Measurements from ENCODE around the gene DHRS3.

DHRS3 gene

GRCh38 chr1:12615159-12615864, 2.7 kb downstream of the DHRS3 start:
- Histone ChIP-seq H3K9ac (ENCODE audit: low read depth, low read length) (peak overlapping the region; percentile 45; the same call in 1 of the 2 replicates), H3K27me3 (ENCODE audit: insufficient read depth, low read length) (peaks cover 20% of the 10 kb centered on the region), H3K9me3 (ENCODE audit: insufficient read depth, low read depth, low read length) (no peaks in the 10 kb centered on the region), H3K27ac (ENCODE audit: low read length) (peak overlapping the region; percentile 9), H3K4me1 (ENCODE audit: insufficient read depth, low read length) (peaks cover 19% of the 10 kb centered on the region), H3K4me3 (ENCODE audit: low read length) (peak overlapping the region; percentile 84), H3K36me3 (ENCODE audit: insufficient read depth, low read depth, low read length) (peaks cover 20% of the 10 kb centered on the region)

GRCh38 chr1:12614402-12615158, 3.4 kb downstream of the DHRS3 start:
- Histone ChIP-seq H3K9ac (ENCODE audit: low read depth, low read length) (peak overlapping the region; percentile 45; the same call in 1 of the 2 replicates), H3K4me3 (ENCODE audit: low read length) (peak overlapping the region; percentile 84), H3K27ac (ENCODE audit: low read length) (no peak overlapping the region), H3K27me3 (ENCODE audit: insufficient read depth, low read length) (peaks cover 19% of the 10 kb centered on the region), H3K9me3 (ENCODE audit: insufficient read depth, low read depth, low read length) (no peaks in the 10 kb centered on the region), H3K4me1 (ENCODE audit: insufficient read depth, low read length) (peaks cover 14% of the 10 kb centered on the region; the same call in 1 of the 2 replicates), H3K36me3 (ENCODE audit: insufficient read depth, low read depth, low read length) (peaks cover 22% of the 10 kb centered on the region)

GRCh38 chr1:12613180-12613579, 4.8 kb downstream of the DHRS3 start:
- H3K27me3 ChIP-seq (ENCODE audit: insufficient read depth, low read length) = peaks cover 8% of the 10 kb centered on the region
- H3K9ac ChIP-seq (ENCODE audit: low read depth, low read length) = no peak overlapping the region
- no peak overlapping the region for H3K27ac ChIP-seq (ENCODE audit: low read length)
- no peak overlapping the region for H3K4me3 ChIP-seq (ENCODE audit: low read length)
- no peaks in the 10 kb centered on the region for H3K9me3 ChIP-seq (ENCODE audit: insufficient read depth, low read depth, low read length)
- peaks cover 27% of the 10 kb centered on the region for H3K36me3 ChIP-seq (ENCODE audit: insufficient read depth, low read depth, low read length)
- H3K4me1 ChIP-seq (ENCODE audit: insufficient read depth, low read length) = peaks cover 15% of the 10 kb centered on the region; the same call in 1 of the 2 replicates

GRCh38 chr1:12610941-12611340, 7.1 kb downstream of the DHRS3 start:
- Histone ChIP-seq H3K4me1 (ENCODE audit: insufficient read depth, low read length) (peaks cover 15% of the 10 kb centered on the region; the same call in 1 of the 2 replicates), H3K27me3 (ENCODE audit: insufficient read depth, low read length) (peaks cover 4% of the 10 kb centered on the region), H3K9ac (ENCODE audit: low read depth, low read length) (no peak overlapping the region), H3K9me3 (ENCODE audit: insufficient read depth, low read depth, low read length) (no peaks in the 10 kb centered on the region), H3K4me3 (ENCODE audit: low read length) (no peak overlapping the region), H3K27ac (ENCODE audit: low read length) (no peak overlapping the region), H3K36me3 (ENCODE audit: insufficient read depth, low read depth, low read length) (peaks cover 27% of the 10 kb centered on the region)

GRCh38 chr1:12610305-12610935, 7.6 kb downstream of the DHRS3 start:
- Histone ChIP-seq H3K4me3 (ENCODE audit: low read length) (no peak overlapping the region), H3K36me3 (ENCODE audit: insufficient read depth, low read depth, low read length) (peaks cover 27% of the 10 kb centered on the region), H3K9me3 (ENCODE audit: insufficient read depth, low read depth, low read length) (no peaks in the 10 kb centered on the region), H3K4me1 (ENCODE audit: insufficient read depth, low read length) (peaks cover 13% of the 10 kb centered on the region; the same call in 1 of the 2 replicates), H3K9ac (ENCODE audit: low read depth, low read length) (no peak overlapping the region), H3K27ac (ENCODE audit: low read length) (no peak overlapping the region), H3K27me3 (ENCODE audit: insufficient read depth, low read length) (peaks cover 4% of the 10 kb centered on the region)

- peaks cover 4% of the 10 kb centered on the region; the same call in 1 of the 2 replicates for H3K4me1 ChIP-seq (ENCODE audit: insufficient read depth, low read length)
- no peaks in the 10 kb centered on the region for H3K9me3 ChIP-seq (ENCODE audit: insufficient read depth, low read depth, low read length)
- no peak overlapping the region for H3K4me3 ChIP-seq (ENCODE audit: low read length)
- no peak overlapping the region for H3K9ac ChIP-seq (ENCODE audit: low read depth, low read length)
- H3K36me3 ChIP-seq (ENCODE audit: insufficient read depth, low read depth, low read length) = peaks cover 27% of the 10 kb centered on the region
- H3K27me3 ChIP-seq (ENCODE audit: insufficient read depth, low read length) = no peaks in the 10 kb centered on the region; the same call in none of the 2 replicates
- no peak overlapping the region for H3K27ac ChIP-seq (ENCODE audit: low read length)
Observed at GRCh38 chr1:12609469-12610003, 8.5 kb downstream of the DHRS3 start.

GRCh38 chr1:12608311-12608957, 9.6 kb downstream of the DHRS3 start:
- H3K4me3 ChIP-seq (ENCODE audit: low read length) = no peak overlapping the region
- no peaks in the 10 kb centered on the region; the same call in 1 of the 2 replicates for H3K27me3 ChIP-seq (ENCODE audit: insufficient read depth, low read length)
- H3K4me1 ChIP-seq (ENCODE audit: insufficient read depth, low read length) = peaks cover 9% of the 10 kb centered on the region
- no peak overlapping the region for H3K27ac ChIP-seq (ENCODE audit: low read length)
- no peaks in the 10 kb centered on the region for H3K9me3 ChIP-seq (ENCODE audit: insufficient read depth, low read depth, low read length)
- no peak overlapping the region for H3K9ac ChIP-seq (ENCODE audit: low read depth, low read length)
- H3K36me3 ChIP-seq (ENCODE audit: insufficient read depth, low read depth, low read length) = peaks cover 36% of the 10 kb centered on the region

GRCh38 chr1:12607263-12607662, 10.7 kb downstream of the DHRS3 start:
- H3K9me3 ChIP-seq (ENCODE audit: insufficient read depth, low read depth, low read length) = no peaks in the 10 kb centered on the region
- H3K9ac ChIP-seq (ENCODE audit: low read depth, low read length) = no peak overlapping the region
- no peak overlapping the region for H3K27ac ChIP-seq (ENCODE audit: low read length)
- no peak overlapping the region for H3K4me3 ChIP-seq (ENCODE audit: low read length)
- peaks cover 34% of the 10 kb centered on the region for H3K36me3 ChIP-seq (ENCODE audit: insufficient read depth, low read depth, low read length)
- peaks cover 16% of the 10 kb centered on the region for H3K4me1 ChIP-seq (ENCODE audit: insufficient read depth, low read length)
- no peaks in the 10 kb centered on the region; the same call in 1 of the 2 replicates for H3K27me3 ChIP-seq (ENCODE audit: insufficient read depth, low read length)

GRCh38 chr1:12604986-12605385, 13.0 kb downstream of the DHRS3 start:
- Histone ChIP-seq H3K36me3 (ENCODE audit: insufficient read depth, low read depth, low read length) (peaks cover 15% of the 10 kb centered on the region), H3K27me3 (ENCODE audit: insufficient read depth, low read length) (no peaks in the 10 kb centered on the region), H3K4me1 (ENCODE audit: insufficient read depth, low read length) (peaks cover 24% of the 10 kb centered on the region), H3K9me3 (ENCODE audit: insufficient read depth, low read depth, low read length) (no peaks in the 10 kb centered on the region), H3K9ac (ENCODE audit: low read depth, low read length) (no peak overlapping the region), H3K27ac (ENCODE audit: low read length) (no peak overlapping the region), H3K4me3 (ENCODE audit: low read length) (no peak overlapping the region)

- Histone ChIP-seq H3K27ac (ENCODE audit: low read length) (no peak overlapping the region), H3K9ac (ENCODE audit: low read depth, low read length) (no peak overlapping the region), H3K4me1 (ENCODE audit: insufficient read depth, low read length) (peaks cover 24% of the 10 kb centered on the region)
Observed at GRCh38 chr1:12604114-12604874, 13.7 kb downstream of the DHRS3 start.

More at GRCh38 chr1:12604114-12604874, 13.7 kb downstream of the DHRS3 start:
- no peaks in the 10 kb centered on the region for H3K9me3 ChIP-seq (ENCODE audit: insufficient read depth, low read depth, low read length)
- no peaks in the 10 kb centered on the region for H3K27me3 ChIP-seq (ENCODE audit: insufficient read depth, low read length)
- no peak overlapping the region for H3K4me3 ChIP-seq (ENCODE audit: low read length)
- peaks cover 15% of the 10 kb centered on the region for H3K36me3 ChIP-seq (ENCODE audit: insufficient read depth, low read depth, low read length)
